HG03565 (cell line): ENCODE measurements around the gene ZCCHC3.
"Not testable (repeated sequence)": the region's sequence is repeated elsewhere in the genome, so short reads cannot be mapped to it uniquely, and the experiment has no call there.

Experiments used
- ATAC-seq: cut with Tn5 transposase; IDR thresholded peaks from one replicate; pipeline ENCODE4 v1.9.1; 2021; ENCODE audit warnings: mild to moderate bottlenecking, moderate library complexity; ENCODE audit not compliant: unreplicated experiment

The ZCCHC3 gene

DNA sequence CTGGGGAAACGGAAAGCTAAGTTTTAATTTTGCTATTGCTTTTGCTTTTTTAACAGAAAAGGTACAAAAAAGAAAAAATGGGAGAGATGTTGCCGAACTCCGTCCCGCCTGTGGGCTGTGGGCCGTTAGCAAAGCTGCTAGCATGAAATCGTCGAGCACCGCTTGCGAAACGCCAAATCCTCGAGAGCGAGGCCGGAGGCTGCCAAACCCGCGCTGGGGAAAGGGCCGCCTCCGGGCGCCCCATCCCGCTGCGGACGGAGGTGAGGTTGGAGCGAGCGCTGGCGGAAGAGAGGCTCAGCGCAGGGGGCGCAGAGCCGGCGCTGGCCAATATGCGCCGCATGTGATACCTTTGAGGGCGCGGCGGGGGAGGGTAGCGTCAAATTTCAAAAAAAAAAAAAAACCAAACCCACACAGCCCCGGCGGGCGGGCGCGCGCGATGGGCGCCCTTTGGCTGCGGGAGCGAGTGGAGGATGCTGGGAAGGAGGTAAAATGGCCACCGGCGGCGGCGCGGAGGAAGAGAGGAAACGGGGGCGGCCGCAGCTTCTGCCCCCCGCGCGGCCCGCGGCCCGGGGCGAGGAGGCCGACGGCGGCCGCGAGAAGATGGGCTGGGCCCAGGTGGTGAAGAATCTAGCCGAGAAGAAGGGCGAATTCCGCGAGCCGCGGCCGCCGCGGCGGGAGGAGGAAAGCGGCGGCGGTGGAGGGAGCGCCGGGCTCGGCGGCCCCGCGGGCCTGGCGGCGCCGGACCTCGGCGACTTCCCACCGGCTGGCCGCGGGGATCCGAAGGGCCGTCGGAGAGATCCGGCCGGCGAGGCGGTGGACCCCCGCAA, at the start of gene ZCCHC3:
Gene ZCCHC3 (plus strand): TSS at position 473 of the 827 bp plus-strand sequence. CDS start 17 bp downstream, at position 490.
- peak; percentile 63 for ATAC-seq

DNA sequence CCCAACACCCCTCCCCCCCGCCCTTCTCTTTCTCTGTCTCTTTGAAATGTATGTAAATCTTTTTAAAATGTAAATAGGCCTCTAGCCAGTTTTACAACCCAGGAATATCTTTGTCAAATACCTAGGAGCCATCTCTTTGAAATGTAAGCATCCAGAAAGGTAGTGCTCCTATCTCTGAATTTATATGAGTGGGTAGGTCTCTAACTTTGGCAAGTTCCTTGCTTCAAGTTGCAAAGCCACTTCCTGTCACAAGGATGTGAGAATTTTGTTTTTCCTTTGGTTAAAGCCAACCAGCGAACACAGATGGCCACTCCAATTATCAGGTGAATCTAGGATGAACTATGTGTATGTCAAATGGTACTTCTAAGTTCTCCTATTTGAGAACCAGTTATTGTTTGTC, 46.0 kb upstream of the ZCCHC3 start:
- no peak for ATAC-seq

- no peak for ATAC-seq
Measured at GRCh38 chr20:252801-253200, 44.6 kb upstream of the ZCCHC3 start.

GRCh38 chr20:253447-253846, 43.9 kb upstream of the ZCCHC3 start:
- not testable (repeated sequence) for ATAC-seq

- no peak for ATAC-seq
Measured at GRCh38 chr20:257419-257818, 40.0 kb upstream of the ZCCHC3 start, which contains the start of gene DEFB132. Gene DEFB132 (plus strand): TSS chr20:257724. CDS start chr20:257779, 55 bp downstream.

GRCh38 chr20:258269-258858, 39.0 kb upstream of the ZCCHC3 start:
- no peak for ATAC-seq

GRCh38 chr20:258963-259362, 38.4 kb upstream of the ZCCHC3 start:
- no peak for ATAC-seq

DNA sequence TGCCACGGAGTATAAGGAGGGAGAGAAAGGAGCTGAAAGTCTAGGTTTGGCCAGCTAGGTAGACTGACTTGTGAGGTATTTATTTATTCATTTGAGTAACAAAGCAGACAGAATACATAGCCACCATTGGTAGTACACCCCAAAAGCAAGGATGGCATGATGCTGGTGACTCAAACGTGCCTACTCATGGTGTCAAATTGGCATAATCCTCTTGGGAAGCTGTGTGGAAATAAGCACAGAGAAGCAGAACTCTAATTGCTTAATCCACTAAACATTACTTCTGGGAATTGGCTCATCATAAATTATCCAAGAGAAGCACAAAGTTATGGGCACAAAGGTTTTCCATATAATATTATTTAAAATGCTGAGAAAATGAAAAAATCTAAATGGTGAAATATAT, 37.4 kb upstream of the ZCCHC3 start:
- ATAC-seq: no peak

DNA sequence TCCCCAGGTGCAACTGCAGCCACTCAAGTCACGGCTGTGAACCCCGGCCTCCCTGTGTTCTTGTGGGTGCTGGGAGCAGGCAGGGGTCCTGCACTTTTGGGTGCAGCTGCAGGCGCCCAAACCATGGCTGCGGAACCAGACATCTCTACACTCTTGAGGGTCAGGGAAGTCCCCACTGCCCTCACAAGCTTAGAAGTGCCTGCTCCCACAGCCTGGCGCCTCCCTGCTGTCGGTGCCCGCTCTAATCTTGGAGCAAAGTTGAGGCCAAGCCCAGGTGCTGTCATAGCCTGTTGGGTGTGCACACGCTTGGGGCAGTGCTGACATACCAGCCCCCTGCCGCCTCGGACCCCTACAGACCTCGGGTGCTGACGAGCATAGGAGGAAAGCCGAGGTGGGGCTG, 33.7 kb upstream of the ZCCHC3 start:
- ATAC-seq: no peak

GRCh38 chr20:266596-267562, 30.5 kb upstream of the ZCCHC3 start:
- ATAC-seq: peak; percentile 56

- ATAC-seq: no peak
Measured at GRCh38 chr20:270517-270916, 26.9 kb upstream of the ZCCHC3 start.

DNA sequence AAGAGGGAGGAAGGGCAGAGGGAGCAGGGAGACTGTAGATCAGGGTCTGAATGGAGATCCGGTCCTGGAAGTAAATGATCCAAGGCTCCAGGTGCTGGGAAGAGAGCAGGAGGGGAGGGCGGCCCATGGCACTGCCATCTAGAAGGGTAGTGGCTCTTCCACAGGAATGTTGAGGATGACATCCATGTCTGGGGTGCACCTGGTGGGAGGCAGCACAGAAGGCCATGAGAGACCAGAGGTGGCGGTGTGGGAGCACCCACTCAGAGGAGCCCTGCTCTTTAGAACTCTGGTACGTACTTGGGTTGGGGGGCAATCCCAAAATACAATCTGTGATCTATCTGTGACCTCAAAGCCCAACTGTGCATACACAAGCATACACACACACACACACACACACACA, 26.3 kb upstream of the ZCCHC3 start:
- no peak for ATAC-seq

- no peak for ATAC-seq
Measured at GRCh38 chr20:271528-271927, 25.8 kb upstream of the ZCCHC3 start.

DNA sequence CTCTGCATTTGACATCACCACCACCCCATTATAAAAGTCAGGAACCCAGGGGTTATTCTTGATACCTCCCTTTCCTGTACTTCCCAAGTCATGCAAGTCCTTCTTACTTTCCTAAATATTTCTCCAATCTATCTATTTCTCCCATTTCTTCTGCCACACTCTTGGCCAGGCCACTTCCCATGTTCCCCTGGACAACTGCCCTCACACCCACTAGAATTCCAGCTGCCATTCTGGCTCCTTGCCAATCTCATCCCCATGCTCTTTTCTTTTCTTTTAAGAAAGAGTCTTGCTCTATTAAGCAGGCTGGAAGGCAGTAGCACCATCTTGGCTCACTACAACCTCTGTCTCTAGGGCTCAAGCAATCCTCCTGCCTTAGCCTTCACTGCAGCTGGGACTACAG, 24.7 kb upstream of the ZCCHC3 start:
- no peak for ATAC-seq

- ATAC-seq: no peak
Measured at GRCh38 chr20:273884-274283, 23.5 kb upstream of the ZCCHC3 start.

DNA sequence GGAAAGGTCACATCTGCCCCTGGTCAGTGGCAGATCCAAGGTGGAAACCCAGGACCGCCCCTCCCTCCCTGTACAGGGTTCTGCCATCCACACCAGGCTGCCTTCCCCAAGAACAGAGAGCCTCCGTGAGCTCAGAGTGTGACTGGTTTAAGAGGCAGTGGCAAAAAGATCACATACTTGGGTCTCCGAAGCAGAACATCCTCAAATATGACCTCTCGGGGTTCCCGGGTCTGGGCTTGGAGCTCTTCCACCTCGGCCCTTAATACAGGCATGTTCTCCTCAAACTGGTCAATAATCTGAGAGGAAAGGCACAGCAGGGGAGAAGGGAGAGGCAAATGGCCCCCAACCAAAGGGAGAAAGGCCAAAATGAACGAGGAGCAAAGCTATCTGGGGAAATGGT, 21.6 kb upstream of the ZCCHC3 start:
- ATAC-seq: no peak

DNA sequence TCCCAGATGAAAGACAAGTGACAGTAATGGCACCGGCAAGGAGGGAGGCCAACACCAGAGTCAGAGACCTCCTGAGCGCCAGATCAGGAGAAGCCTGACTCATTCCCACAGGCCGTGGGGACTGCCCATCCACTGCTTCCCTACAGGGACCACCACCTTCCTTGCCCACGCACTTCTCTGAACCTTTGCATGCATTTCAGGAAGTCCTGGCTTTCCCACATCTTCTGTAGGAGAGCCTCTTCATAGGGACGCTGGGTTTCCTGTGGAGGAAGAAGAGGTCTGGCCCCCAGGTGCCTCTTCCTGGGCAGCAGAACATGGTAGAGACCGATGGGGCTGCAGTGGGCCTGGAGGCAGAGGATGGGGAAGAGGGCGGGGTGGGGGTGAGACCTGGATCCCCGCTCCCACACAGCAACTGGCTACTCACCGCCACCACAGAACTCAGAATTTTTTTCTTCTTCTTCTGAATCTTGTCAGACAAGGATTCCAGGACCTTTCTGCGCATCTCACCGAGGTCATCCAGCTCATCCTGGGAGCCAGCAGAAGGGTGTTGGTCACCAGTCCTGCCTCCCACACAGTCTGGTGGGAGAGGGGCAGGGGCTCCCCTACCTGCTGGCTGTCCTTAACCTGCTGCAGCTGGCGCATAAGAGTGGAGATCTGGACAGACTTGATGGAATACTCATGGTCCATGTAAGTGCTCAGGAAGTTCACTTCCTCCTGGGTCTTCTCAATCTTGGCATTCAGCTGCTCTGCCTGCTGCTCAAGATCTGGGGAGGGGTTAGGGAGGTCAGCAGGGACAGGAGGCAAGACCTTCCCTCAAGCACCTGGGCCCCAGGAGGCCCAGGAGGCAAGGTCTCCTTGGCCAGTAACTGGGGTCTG, 20.5 kb upstream of the ZCCHC3 start:
- no peak for ATAC-seq

DNA sequence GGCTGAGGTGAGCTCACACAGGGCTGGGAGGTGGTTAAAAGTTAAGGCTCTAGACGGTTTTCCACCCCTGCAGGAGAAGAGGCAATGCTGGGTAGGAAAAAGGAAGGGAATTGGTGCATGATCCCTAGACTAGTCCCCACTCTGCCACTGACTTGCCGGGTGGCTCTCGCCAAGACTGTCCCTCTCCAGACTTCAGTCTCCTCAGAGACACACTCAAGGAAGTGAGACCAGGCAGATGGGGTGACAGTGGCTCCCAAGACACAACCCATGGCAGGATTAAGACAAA, 19.9 kb upstream of the ZCCHC3 start:
- ATAC-seq: no peak

GRCh38 chr20:278181-278580, 19.2 kb upstream of the ZCCHC3 start:
- no peak for ATAC-seq
